Pancreas (tissue), 10 donors: ENCODE data around the gene ZP1. TPM values are rescaled to one million over a fixed set of nuclear protein-coding genes. Genes with fewer than 3 reads are reported as not detected.

Experiments used
- ATAC-seq, 4 donors: fragments of 200-7000 bp; cut with Tn5 transposase; one replicate each; pipeline versions ENCODE4 v1.8.0 to v1.9.1; 2020; ENCODE audit warnings: mild to moderate bottlenecking in 4 of 4, moderate library complexity in 4 of 4
- DNase-seq, 6 donors: peaks; one replicate each; pipeline ENCODE4 v3.0.0-alpha.2; 2020
- FAIRE-seq: peaks from 2 replicates; lab custom pipeline; 2012; peaks lifted over from hg19 to GRCh38; lab: Jason Lieb, UNC
- H3K27ac ChIP-seq, 4 donors: fragments of 200-600 bp; sonication (generic); 1 replicate in 3 of 4; 2 replicates in 1 of 4; pipeline versions ENCODE4 v1.5.0 to v1.8.0; 2020
- H3K27me3 ChIP-seq, 4 donors: fragments of 200-600 bp; one replicate each; pipeline ENCODE4 v1.8.0; 2021
- H3K36me3 ChIP-seq, 3 donors: fragments of 200-600 bp; sonication (generic) in 1 of 3; one replicate each; pipeline versions ENCODE4 v1.5.0 to v1.8.0; 2020 to 2021
- H3K4me1 ChIP-seq, 3 donors: fragments of 200-600 bp; one replicate each; pipeline ENCODE4 v1.8.0; 2021
- H3K4me3 ChIP-seq, 4 donors: fragments of 200-600 bp; sonication (generic) in 2 of 4; one replicate each; pipeline versions ENCODE4 v1.5.0 to v1.8.0; 2020 to 2021
- H3K9me3 ChIP-seq, 4 donors: fragments of 200-600 bp; one replicate each; pipeline ENCODE4 v1.8.0; 2021
- CTCF ChIP-seq, 4 donors: fragments of 200-600 bp; sonication (generic) in 3 of 4; IDR thresholded peaks; one replicate each; pipeline versions ENCODE4 v1.5.0 to v1.8.0; 2021; ENCODE audit warnings: antibody characterized with exemption in 4 of 4
- WGBS, 2 donors: extraction: QIAGEN DNeasy Blood & Tissue Kit; methylation state at CpG; one replicate each; pipeline ENCODE4 v1.1.7; 2013; 5-methylcytosine and 5-hydroxymethylcytosine counted together
- intact Hi-C, 3 donors: fragments of 100-400 bp; cut with DNase I; formaldehyde crosslinking; loops; one replicate each; pipeline versions ENCODE4 v1.11.1 to v1.14.2; 2022
- polyA plus RNA-seq, 2 donors: library from polyadenylated mRNA; stranded (reverse); fragments of 200-250 nt; gene quantifications; one replicate each; pipeline ENCODE4 v1.2.3, GENCODE V29; 2013
- total RNA-seq, 6 donors: library from RNA; stranded (reverse); fragmentation: NEBNext Ultra II Directional in 4 of 6; extraction: Animal tissue kit (Norgen Biotek cat#: 25700) in 4 of 6; gene quantifications; one replicate each; pipeline versions ENCODE4 v1.2.1 to v1.2.4, GENCODE V29; 2021 to 2023
- donor health status: healthy with polysubstance abuse.
- donor health status: DM: no; HTN: no; CAD: no; lungs with moderate emphysema.
- donor health status: DM: no; HTN: no; CAD: no.
- donor health status: control.
- donor health status: control.
- donor health status: Bipolar disorder and iron deficiency.
- donor health status: DM: yes; HTN: yes; CAD: no.
- donor health status: DM: no; HTN: no; CAD: no.
- donor health status: DM: no; HTN: no; CAD: no.
- donor health status: DM: yes; HTN: yes; CAD: no.

Gene ZP1
- total and polyA plus RNA-seq, 8 donors: 0.34 to 1.5 TPM; not detected in 6

- peak; percentile 89 to 95 (median 92) for ATAC-seq
- H3K36me3 ChIP-seq: peaks cover 0 to 26% (median 9%) of the 10 kb centered on the region in 3 donors
- intact Hi-C loops: no loop called here
- no peaks in the 10 kb centered on the region for H3K9me3 ChIP-seq
- H3K4me1 ChIP-seq: peaks cover 0 to 4% (median 4%) of the 10 kb centered on the region in 3 donors
- FAIRE-seq: no peak
- no peak within 1 kb of the TSS for H3K27ac ChIP-seq
- no peak for TF ChIP-seq CTCF (IDR thresholded peaks at IDR 0.05)
- no peaks in the 10 kb centered on the region for H3K27me3 ChIP-seq
- WGBS, 2 donors: 0 to 1% methylated on average over 38 to 69 of the region's 69 CpGs
- peak; percentile 63 to 89 (median 78) for DNase-seq
- peak within 1 kb of the TSS; percentile 37 to 75 (median 52) for H3K4me3 ChIP-seq
Observed at GRCh38 chr11:60924110-60924905, 57.0 kb downstream of the ZP1 start, which contains the start of gene TMEM132A. Gene TMEM132A, plus strand, starts transcription at chr11:60924460. Its CDS starts 174 bp downstream, at chr11:60924634.

Other genes starting within 250 kb of the ZP1 start
- gene MS4A8, start 167.9 kb upstream of the ZP1 start, total RNA-seq: 1 to 10 TPM in 4 of 6 donors, under 1 TPM in 2; 0.56 to 2.9 (median 1.7) TPM
- gene MS4A8, start 167.9 kb upstream of the ZP1 start, polyA plus RNA-seq: 1 to 10 TPM in 1 of 2 donors, under 1 TPM in 1; 0.91 to 4.2 TPM
- not detected for gene MS4A18, start 142.8 kb upstream of the ZP1 start, total RNA-seq
- not detected for gene MS4A18, start 142.8 kb upstream of the ZP1 start, polyA plus RNA-seq
- under 1 TPM in 1 of 6 donors, not detected in 5; 0.09 TPM for gene MS4A15, start 110.7 kb upstream of the ZP1 start, total RNA-seq
- gene MS4A15, start 110.7 kb upstream of the ZP1 start, polyA plus RNA-seq: not detected
- gene MS4A10, start 82.2 kb upstream of the ZP1 start, total RNA-seq: not detected
- not detected for gene MS4A10, start 82.2 kb upstream of the ZP1 start, polyA plus RNA-seq
- gene CCDC86, start 25.4 kb upstream of the ZP1 start, total RNA-seq: 10 to 100 TPM in 4 of 6 donors, 1 to 10 TPM in 2; 6.3 to 16.9 (median 11.0) TPM
- 10 to 100 TPM; 10.5 to 20.8 TPM for gene CCDC86, start 25.4 kb upstream of the ZP1 start, polyA plus RNA-seq
- under 1 TPM; 0.09 to 0.67 (median 0.28) TPM for gene PTGDR2, start 11.6 kb upstream of the ZP1 start, total RNA-seq
- gene PTGDR2, start 11.6 kb upstream of the ZP1 start, polyA plus RNA-seq: 1 to 10 TPM; 1.4 to 5.7 TPM
- 10 to 100 TPM; 33.9 to 50.1 (median 45.5) TPM for gene PRPF19, start 39.0 kb downstream of the ZP1 start, total RNA-seq
- 10 to 100 TPM; 44.2 to 50.1 TPM for gene PRPF19, start 39.0 kb downstream of the ZP1 start, polyA plus RNA-seq
- gene TMEM109, start 46.6 kb downstream of the ZP1 start, total RNA-seq: 10 to 100 TPM; 35.1 to 51.9 (median 40.0) TPM
- gene TMEM109, start 46.6 kb downstream of the ZP1 start, polyA plus RNA-seq: 10 to 100 TPM; 28.2 to 53.0 TPM
- gene TMEM132A, start 56.9 kb downstream of the ZP1 start, total RNA-seq: 10 to 100 TPM in 2 of 6 donors, 1 to 10 TPM in 4; 3.1 to 36.7 (median 3.6) TPM
- gene TMEM132A, start 56.9 kb downstream of the ZP1 start, polyA plus RNA-seq: 10 to 100 TPM in 1 of 2 donors, 1 to 10 TPM in 1; 5.9 to 12.1 TPM
- gene SLC15A3, start 84.6 kb downstream of the ZP1 start, total RNA-seq: 10 to 100 TPM in 2 of 6 donors, 1 to 10 TPM in 4; 2.0 to 25.3 (median 4.5) TPM
- gene SLC15A3, start 84.6 kb downstream of the ZP1 start, polyA plus RNA-seq: 1 to 10 TPM; 5.8 to 7.7 TPM
- 1 to 10 TPM in 4 of 6 donors, under 1 TPM in 2; 0.23 to 2.3 (median 1.2) TPM for gene CD6, start 104.1 kb downstream of the ZP1 start, total RNA-seq
- gene CD6, start 104.1 kb downstream of the ZP1 start, polyA plus RNA-seq: under 1 TPM; 0.65 to 0.96 TPM
- 1 to 10 TPM in 1 of 6 donors, under 1 TPM in 5; 0.08 to 1.1 (median 0.30) TPM for gene CD5, start 234.9 kb downstream of the ZP1 start, total RNA-seq
- gene CD5, start 234.9 kb downstream of the ZP1 start, polyA plus RNA-seq: under 1 TPM; 0.23 to 0.31 TPM